UCSD-AML1 (cell line): ENCODE results near the gene NABP2.
"Not testable (repeated sequence)": the region's sequence is repeated elsewhere in the genome, so short reads cannot be mapped to it uniquely, and the experiment has no call there.

Source experiments
- DNase-seq: peaks from one replicate; lab custom pipeline; 2025; ENCODE audit not compliant: unreplicated experiment; lab: John Stamatoyannopoulos, UW

NABP2 gene

DNA sequence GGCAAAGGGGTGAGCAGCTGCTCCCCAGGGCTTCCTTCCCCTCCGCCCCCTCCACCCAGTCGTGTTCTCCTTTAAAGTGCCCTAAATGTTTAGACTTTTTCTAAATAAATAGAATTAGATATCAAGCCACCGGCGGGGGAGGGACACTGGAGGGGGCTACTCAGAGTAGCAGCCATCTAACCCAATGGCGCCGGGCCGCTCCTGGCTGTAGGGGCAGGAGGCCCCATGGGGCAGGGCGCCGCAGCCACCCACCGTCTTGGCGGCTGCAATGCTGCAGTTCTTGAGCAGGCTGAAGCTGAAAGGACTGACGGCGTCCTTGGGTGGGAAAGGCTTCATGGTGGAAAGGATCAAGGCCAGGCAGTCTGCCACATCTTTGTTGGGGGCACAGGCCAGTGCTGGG, 18.8 kb downstream of the NABP2 start:
- no peak for DNase-seq

- no peak for DNase-seq
These were observed 19.6 kb downstream of the NABP2 start for GRCh38 chr12:56243731-56244181.

DNA sequence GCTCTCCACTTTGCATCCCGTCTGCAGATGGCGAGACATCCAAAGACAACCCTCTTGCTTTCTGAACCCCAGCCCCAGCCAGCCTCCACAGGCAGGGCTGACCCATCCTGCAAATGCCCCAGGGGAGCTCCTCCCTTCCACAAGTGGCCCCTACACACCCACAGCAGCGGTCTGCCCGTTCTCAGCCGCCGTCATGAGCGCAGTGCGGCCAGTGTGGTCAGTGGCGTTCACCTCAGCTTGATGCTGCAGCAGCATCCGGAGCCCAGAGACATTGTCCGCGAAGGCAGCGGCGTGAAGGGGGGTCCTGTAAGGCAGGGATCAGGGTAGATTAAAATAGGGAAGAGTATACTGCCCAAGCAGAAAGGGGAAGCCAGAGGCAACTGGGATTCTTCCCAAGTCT, 20.4 kb downstream of the NABP2 start:
- DNase-seq, result no peak

DNA sequence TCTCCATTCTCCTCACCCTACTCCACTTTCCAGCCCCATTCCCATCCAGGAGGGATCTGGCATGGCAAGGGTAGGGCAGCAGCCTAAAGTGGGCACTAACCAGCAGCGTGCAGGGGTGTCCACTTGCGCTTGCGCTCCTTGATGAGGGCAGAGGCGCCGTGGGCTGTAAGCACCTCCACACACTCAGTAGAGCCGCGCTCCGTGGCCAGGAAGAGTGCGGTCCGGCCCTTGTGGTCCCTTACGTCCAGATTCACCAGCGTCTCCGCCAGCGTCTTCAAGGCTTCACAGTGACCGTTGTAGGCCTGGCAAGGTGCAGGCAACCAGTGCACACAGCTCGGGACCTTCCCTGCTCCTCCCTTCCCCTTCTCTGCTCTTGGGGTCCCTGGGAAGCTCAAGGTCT, 23.8 kb downstream of the NABP2 start:
- no peak for DNase-seq

GRCh38 chr12:56248711-56249110, 24.6 kb downstream of the NABP2 start:
- no peak for DNase-seq

DNA sequence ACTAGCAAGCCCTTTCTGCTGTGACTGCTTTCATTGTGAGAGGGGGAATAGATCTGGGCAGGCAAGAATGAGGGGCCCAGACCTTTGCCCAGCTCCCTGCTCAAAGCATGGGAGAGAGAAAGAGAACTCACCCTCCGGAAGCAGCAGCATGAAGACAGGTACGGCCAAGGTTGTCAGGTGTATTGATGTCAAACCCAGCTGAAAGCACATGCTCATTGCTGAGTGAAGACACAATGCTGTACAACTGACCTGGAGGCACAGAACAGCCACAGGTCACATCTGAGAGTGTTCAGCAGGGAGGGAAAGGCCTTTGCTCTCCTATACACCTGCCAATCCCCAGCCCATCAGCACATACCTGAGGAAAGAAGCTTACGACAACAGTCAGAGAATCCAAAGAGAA, 28.5 kb downstream of the NABP2 start:
- DNase-seq, result no peak

- no peak for DNase-seq
These were observed 28.9 kb downstream of the NABP2 start for GRCh38 chr12:56253091-56253490.

GRCh38 chr12:56255671-56256070, 31.5 kb downstream of the NABP2 start:
- DNase-seq, result no peak

- no peak for DNase-seq
These were observed 32.3 kb downstream of the NABP2 start for GRCh38 chr12:56256326-56256960.

- no peak for DNase-seq
These were observed 32.9 kb downstream of the NABP2 start for GRCh38 chr12:56257071-56257470.

GRCh38 chr12:56257491-56258067, 33.4 kb downstream of the NABP2 start:
- DNase-seq, result peak; percentile 39

DNA sequence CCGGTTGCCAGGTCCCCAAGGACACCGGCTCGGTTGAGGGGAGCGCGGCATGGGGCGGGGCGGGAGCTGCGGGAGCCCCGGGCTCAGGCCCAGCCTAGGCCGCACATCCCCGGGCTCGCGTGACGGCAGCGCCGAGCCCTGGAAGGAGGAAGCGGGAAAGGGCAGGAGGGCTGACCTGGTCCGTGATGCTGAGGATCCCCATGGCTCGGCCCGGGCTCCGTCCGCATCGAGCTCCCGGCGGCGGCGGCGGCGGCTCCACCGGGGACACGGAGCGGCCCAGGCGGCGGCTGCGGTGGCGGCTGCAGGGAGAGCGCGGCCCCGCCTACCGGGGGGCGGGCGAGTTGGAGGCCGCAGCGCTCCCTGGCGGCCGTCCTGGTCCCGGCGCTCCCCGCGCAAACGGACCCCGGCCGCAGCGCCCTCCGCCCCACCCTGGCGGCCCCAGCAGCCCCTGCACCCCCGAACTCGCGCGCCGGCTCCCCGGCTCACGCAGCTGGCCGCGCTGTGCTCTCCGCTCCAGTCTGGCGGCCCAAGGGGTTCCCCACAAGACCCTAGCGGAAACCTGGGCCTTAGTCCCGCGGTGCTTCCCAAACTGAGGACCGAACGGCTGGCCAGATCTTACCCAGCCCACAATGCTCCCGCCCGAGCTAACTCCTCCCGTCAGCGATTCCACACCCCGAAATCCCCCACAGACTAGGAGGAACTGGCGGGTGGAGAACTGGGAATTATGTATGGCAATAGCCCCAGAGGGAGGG, 34.1 kb downstream of the NABP2 start, which contains the start of gene ANKRD52:
Gene ANKRD52 (minus strand): TSS at position 317 of the 752 bp plus-strand sequence. CDS start 115 bp downstream, at position 202.
- DNase-seq, result peak; percentile 84

GRCh38 chr12:56258820-56259183, 34.7 kb downstream of the NABP2 start:
- no peak for DNase-seq

- DNase-seq, result no peak
These were observed 36.2 kb downstream of the NABP2 start for GRCh38 chr12:56260380-56260779.

- no peak for DNase-seq
These were observed 36.8 kb downstream of the NABP2 start for GRCh38 chr12:56260921-56261320.

DNA sequence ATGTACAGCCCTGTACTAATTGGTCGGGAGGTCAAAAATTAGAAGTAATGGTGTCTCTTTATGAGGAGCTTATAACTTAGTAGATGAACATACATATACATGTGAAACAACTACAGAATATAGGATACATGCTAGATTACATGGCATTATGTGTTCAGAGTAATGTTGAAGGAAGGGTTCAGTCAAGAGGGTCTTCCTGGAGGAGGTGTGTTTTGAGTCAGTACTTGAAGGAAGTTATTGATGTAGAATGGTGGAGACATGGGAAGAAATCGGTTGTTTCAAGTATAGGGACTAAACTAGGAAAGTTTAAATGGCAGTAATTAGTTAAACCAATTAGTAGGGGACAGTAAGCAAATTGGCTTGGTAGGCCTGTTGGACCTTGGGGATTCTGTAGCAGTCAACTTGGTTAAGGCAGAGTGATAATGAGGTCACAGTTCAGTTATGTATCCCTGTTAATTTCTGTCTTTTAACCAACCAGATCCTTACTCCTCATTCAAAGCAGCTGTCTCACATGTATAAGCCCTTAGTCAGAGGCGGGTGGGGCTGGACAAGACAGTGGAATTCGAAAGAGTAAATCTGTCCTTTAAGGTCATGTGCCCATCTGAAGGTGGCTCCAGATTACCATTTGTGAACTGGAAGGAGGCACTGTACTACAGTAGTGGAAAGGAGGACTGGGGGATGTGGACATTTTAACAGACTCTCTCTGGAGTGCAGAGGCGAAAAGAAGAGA, 37.5 kb downstream of the NABP2 start:
- DNase-seq, result no peak

- not testable (repeated sequence) for DNase-seq
These were observed 38.8 kb downstream of the NABP2 start for GRCh38 chr12:56262955-56263354.

GRCh38 chr12:56266068-56266692, 42.0 kb downstream of the NABP2 start:
- DNase-seq, result not testable (repeated sequence)

DNA sequence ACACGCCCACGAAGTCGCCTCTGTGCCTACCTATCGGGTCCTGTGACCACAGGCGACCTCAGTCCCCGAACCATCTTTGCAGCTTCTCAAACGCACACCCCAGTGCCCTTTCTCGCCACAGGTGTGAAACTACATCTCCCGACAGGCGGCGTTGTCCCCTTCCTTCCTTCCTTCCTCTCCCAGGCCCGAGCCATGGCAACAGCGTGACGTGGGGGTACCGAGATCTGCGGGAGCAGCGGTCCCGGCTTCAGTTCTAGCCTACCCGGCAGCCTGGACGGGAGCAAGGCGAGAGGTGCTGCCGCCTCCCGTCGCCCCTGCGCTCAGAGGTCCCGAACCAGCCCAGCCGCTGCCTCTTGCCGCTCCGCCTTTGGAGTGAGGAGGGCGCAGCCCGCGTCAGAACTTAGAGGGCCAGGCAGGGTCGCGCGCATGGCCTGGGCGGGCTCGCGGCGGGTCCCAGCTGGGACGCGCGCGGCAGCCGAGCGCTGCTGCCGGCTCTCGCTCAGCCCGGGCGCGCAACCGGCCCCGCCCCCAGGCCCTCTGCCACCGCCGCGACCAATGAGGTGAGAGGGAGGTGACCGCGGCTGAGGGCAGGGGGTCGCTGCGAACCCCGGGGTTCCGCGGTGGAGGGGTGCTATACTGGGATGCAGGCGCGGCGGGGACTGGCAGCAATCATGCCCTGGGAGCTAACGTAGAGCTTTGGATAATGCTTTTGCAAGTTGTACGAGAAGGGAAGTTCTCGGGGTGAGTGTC, 42.7 kb downstream of the NABP2 start, which contains the start of gene COQ10A:
Gene COQ10A (plus strand): TSS at position 250 of the 750 bp plus-strand sequence. CDS start 177 bp downstream, at position 427.
- DNase-seq, result peak; percentile 89

- DNase-seq, result no peak
These were observed 43.4 kb downstream of the NABP2 start for GRCh38 chr12:56267443-56268071.
